B cell (primary cell): ENCODE results near the gene FASTK. TPM values are rescaled to one million over a fixed set of nuclear protein-coding genes. Genes with fewer than 3 reads are reported as not detected.

Experiments used
- ATAC-seq: fragments of 200-7000 bp; cut with Tn5 transposase; one replicate; pipeline ENCODE4 v1.10.0; 2021; ENCODE audit warnings: low read depth, mild to moderate bottlenecking, moderate number of reproducible peaks, moderate library complexity
- CTCF ChIA-PET: fragments of 350-600 bp; sonication (Branson Sonifier 250); formaldehyde crosslinking; loops from one replicate; lab custom pipeline; 2021; ENCODE audit warnings: antibody characterized with exemption, inconsistent platforms; lab: Charles Lee
- POLR2A ChIA-PET: fragments of 350-600 bp; sonication (Branson Sonifier 250); formaldehyde crosslinking; loops from one replicate; lab custom pipeline; 2021; ENCODE audit warnings: antibody characterized with exemption; lab: Charles Lee
- DNase-seq: peaks from one replicate; pipeline ENCODE4 v3.0.0; 2013
- H2AFZ ChIP-seq: 2 replicates; pipeline ENCODE4 v1.6.1; 2012; ENCODE audit warnings: mild to moderate bottlenecking, low read depth, low read length; ENCODE audit not compliant: insufficient read depth, poor library complexity, severe bottlenecking
- H3K27ac ChIP-seq, 2 donors: 1 replicate in 1 of 2; 2 replicates in 1 of 2; pipeline ENCODE4 v1.5.1; 2012 to 2013; ENCODE audit warnings: low read length in 2 of 2, mild to moderate bottlenecking in 2 of 2, moderate library complexity in 1 of 2
- H3K27me3 ChIP-seq, 4 experiments: fragments of 200-600 bp in 1 of 4; sonication (generic) in 1 of 4; replicated peaks in 1 of 4; 1 replicate in 2 of 4; 2 replicates in 2 of 4; pipeline versions ENCODE4 v1.6.1 to v1.7.0; 2013 to 2016; ENCODE audit warnings: low read length in 3 of 4, mild to moderate bottlenecking in 2 of 4, mixed read lengths in 1 of 4, moderate library complexity in 1 of 4; ENCODE audit not compliant: insufficient read depth in 4 of 4, control insufficient read depth in 3 of 4; ENCODE audit errors: control extremely low read depth in 1 of 4
- H3K36me3 ChIP-seq, 2 experiments: replicated peaks in 1 of 2; 1 replicate in 1 of 2; 2 replicates in 1 of 2; pipeline versions ENCODE4 v1.6.1 to v1.7.1; 2013; ENCODE audit warnings: low read length in 1 of 2; ENCODE audit not compliant: insufficient read depth in 2 of 2, control insufficient read depth in 1 of 2; ENCODE audit errors: control extremely low read depth in 1 of 2, extremely low read depth in 1 of 2
- H3K4me1 ChIP-seq, 2 donors: fragments of 200-600 bp in 1 of 2; sonication (generic) in 1 of 2; 1 replicate in 1 of 2; 2 replicates in 1 of 2; pipeline versions ENCODE4 v1.5.1 to v1.6.1; 2013 to 2017; ENCODE audit warnings: low read length in 2 of 2; ENCODE audit not compliant: control insufficient read depth in 2 of 2, insufficient read depth in 2 of 2
- H3K4me2 ChIP-seq: replicated peaks from 2 replicates; pipeline ENCODE3; 2012; ENCODE audit warnings: mild to moderate bottlenecking, low read depth, low read length; ENCODE audit not compliant: poor library complexity, severe bottlenecking
- H3K4me3 ChIP-seq, 5 experiments: fragments of 200-600 bp in 1 of 5; sonication (generic) in 1 of 5; 1 replicate in 3 of 5; 2 replicates in 2 of 5; pipeline versions ENCODE4 v1.5.1 to v1.7.0; 2011 to 2016; ENCODE audit warnings: low read length in 4 of 5, mild to moderate bottlenecking in 4 of 5, low read depth in 2 of 5, control low read depth in 1 of 5, moderate library complexity in 1 of 5; ENCODE audit not compliant: insufficient read depth in 1 of 5; ENCODE audit errors: control extremely low read depth in 1 of 5, extremely low read depth in 1 of 5
- H3K79me2 ChIP-seq: fragments of 200-600 bp; sonication (generic); one replicate; pipeline ENCODE4 v1.6.0; 2016; ENCODE audit warnings: low read length; ENCODE audit not compliant: control insufficient read depth, insufficient read depth
- H3K9ac ChIP-seq: fragments of 200-600 bp; sonication (generic); 2 replicates; pipeline ENCODE4 v1.6.1; 2017; ENCODE audit warnings: mild to moderate bottlenecking, low read length, moderate library complexity
- H3K9me3 ChIP-seq, 3 donors: one replicate each; pipeline versions ENCODE4 v1.6.1 to v1.7.1; 2013; ENCODE audit warnings: low read length in 2 of 3; ENCODE audit not compliant: control insufficient read depth in 2 of 3, insufficient read depth in 1 of 3; ENCODE audit errors: control extremely low read depth in 1 of 3
- H4K20me1 ChIP-seq: 2 replicates; pipeline ENCODE4 v1.6.0; 2012; ENCODE audit warnings: mild to moderate bottlenecking, low read length; ENCODE audit not compliant: insufficient read depth, control insufficient read depth, poor library complexity, severe bottlenecking
- H3K27ac Mint-ChIP-seq: one replicate; pipeline ENCODE4 v1.8.0; 2021; ENCODE audit warnings: mixed read lengths
- H3K27me3 Mint-ChIP-seq: one replicate; pipeline ENCODE4 v1.8.0; 2021; ENCODE audit warnings: mixed read lengths
- H3K4me1 Mint-ChIP-seq: one replicate; pipeline ENCODE4 v1.8.0; 2021; ENCODE audit warnings: mixed read lengths
- H3K4me3 Mint-ChIP-seq: one replicate; pipeline ENCODE4 v1.8.0; 2021; ENCODE audit warnings: mixed read lengths
- H3K9me3 Mint-ChIP-seq: one replicate; pipeline ENCODE4 v1.8.0; 2022; ENCODE audit warnings: mixed read lengths; ENCODE audit not compliant: insufficient read depth
- EZH2 ChIP-seq: IDR thresholded peaks from 2 replicates; pipeline ENCODE4 v1.6.1; 2012; ENCODE audit warnings: borderline replicate concordance, low read depth, mild to moderate bottlenecking, moderate library complexity, low read length; ENCODE audit not compliant: insufficient read depth, poor library complexity, severe bottlenecking
- WGBS: methylation state at CpG from one replicate; pipeline ENCODE4 v1.1.5; 2013; ENCODE audit warnings: missing lambda C conversion rate; ENCODE audit not compliant: insufficient coverage; 5-methylcytosine and 5-hydroxymethylcytosine counted together
- intact Hi-C: fragments of 100-400 bp; cut with micrococcal nuclease; formaldehyde crosslinking; loops from one replicate; pipeline ENCODE4 v1.10.0; 2022
- polyA plus RNA-seq: library from polyadenylated mRNA; depleted of rRNA; stranded (reverse); fragments of >200 nt; gene quantifications from 2 replicates; pipeline ENCODE4 v1.2.3, GENCODE V29; 2012
- total RNA-seq, 2 donors: library from RNA; stranded (reverse); fragments of 120-200 nt in 1 of 2; gene quantifications; 1 replicate in 1 of 2; 2 replicates in 1 of 2; pipeline versions ENCODE4 v1.2.3 to v1.2.4, GENCODE V29; 2013 to 2022
- TF ChIP-seq, protein P1 (sequence below): fragments of 200-600 bp; IDR thresholded peaks from one replicate; pipeline ENCODE4 v1.8.0; 2022; ENCODE audit warnings: antibody characterized with exemption, mild to moderate bottlenecking

Gene FASTK
- total and polyA plus RNA-seq, 2 donors (not counting 1 experiment from before 2014, with no cell fraction given) = 120 to 258 TPM

DNA sequence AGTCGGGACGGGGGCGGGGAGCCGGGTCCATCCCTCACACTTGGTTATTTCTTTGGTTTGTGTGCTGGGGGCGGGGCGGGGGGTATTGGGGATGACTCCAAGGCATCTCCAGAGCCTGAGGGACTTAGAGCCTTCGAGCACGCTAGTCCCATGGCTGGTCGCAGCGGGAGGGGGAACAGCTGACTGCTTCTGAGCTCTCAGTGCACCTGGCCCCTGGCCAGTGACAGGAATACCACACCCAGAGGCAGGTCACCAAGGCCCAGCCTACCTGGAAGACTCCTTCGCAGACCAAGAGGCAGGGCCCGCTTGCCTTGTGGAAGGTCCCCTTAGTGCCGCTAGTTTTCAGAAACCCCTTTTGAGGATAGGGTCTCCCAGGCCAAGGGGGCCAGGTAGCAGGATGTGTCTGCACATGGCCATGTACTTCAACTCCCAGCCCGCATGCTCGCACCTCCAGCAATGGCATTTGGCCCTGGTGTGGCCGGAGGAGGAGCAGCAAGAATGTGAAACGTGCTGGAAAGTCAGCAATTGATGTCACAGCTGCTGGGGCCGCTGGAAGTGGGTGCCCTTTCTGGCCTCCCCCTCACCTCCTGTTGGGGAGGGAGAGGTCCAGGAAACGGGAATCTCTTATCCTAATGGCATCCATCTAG, 46.0 kb upstream of the FASTK start:
- H3K79me2 ChIP-seq = no peaks in the 10 kb centered on the region
- peaks cover 3% of the 10 kb centered on the region for H3K27me3 Mint-ChIP-seq
- DNase-seq (no peak), ATAC-seq (no peak)
- intact Hi-C loops = no loop called here
- WGBS = 90% methylated on average over 11 of the region's 19 CpGs
- H3K27me3 ChIP-seq = no peaks in the 10 kb centered on the region
- ChIA-PET CTCF (interaction anchor here (1.2 to 1.4 kb wide), 2 partner anchors 10 to 13 kb away, joined by 3 read pairs; no protein-coding TSS in a partner anchor), POLR2A (no interaction called here)
- H3K4me3 ChIP-seq = no peak overlapping the region
- no peak overlapping the region for H3K4me2 ChIP-seq
- H3K27ac ChIP-seq = no peak overlapping the region
- no peaks in the 10 kb centered on the region for H3K9me3 ChIP-seq
- no peak overlapping the region for H3K4me3 Mint-ChIP-seq
- H3K4me1 ChIP-seq = peaks cover 0 to 6% of the 10 kb centered on the region in 2 donors
- peaks cover 3% of the 10 kb centered on the region for H3K4me1 Mint-ChIP-seq
- H2AFZ ChIP-seq = no peak overlapping the region
- no peaks in the 10 kb centered on the region for H3K36me3 ChIP-seq
- no peaks in the 10 kb centered on the region for H4K20me1 ChIP-seq
- no peaks in the 10 kb centered on the region for H3K9me3 Mint-ChIP-seq
- TF ChIP-seq, protein P1, sequence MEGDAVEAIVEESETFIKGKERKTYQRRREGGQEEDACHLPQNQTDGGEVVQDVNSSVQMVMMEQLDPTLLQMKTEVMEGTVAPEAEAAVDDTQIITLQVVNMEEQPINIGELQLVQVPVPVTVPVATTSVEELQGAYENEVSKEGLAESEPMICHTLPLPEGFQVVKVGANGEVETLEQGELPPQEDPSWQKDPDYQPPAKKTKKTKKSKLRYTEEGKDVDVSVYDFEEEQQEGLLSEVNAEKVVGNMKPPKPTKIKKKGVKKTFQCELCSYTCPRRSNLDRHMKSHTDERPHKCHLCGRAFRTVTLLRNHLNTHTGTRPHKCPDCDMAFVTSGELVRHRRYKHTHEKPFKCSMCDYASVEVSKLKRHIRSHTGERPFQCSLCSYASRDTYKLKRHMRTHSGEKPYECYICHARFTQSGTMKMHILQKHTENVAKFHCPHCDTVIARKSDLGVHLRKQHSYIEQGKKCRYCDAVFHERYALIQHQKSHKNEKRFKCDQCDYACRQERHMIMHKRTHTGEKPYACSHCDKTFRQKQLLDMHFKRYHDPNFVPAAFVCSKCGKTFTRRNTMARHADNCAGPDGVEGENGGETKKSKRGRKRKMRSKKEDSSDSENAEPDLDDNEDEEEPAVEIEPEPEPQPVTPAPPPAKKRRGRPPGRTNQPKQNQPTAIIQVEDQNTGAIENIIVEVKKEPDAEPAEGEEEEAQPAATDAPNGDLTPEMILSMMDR = no peak
- no peak for TF ChIP-seq EZH2
- H3K27ac Mint-ChIP-seq = no peak overlapping the region
- H3K9ac ChIP-seq = no peak overlapping the region

DNA sequence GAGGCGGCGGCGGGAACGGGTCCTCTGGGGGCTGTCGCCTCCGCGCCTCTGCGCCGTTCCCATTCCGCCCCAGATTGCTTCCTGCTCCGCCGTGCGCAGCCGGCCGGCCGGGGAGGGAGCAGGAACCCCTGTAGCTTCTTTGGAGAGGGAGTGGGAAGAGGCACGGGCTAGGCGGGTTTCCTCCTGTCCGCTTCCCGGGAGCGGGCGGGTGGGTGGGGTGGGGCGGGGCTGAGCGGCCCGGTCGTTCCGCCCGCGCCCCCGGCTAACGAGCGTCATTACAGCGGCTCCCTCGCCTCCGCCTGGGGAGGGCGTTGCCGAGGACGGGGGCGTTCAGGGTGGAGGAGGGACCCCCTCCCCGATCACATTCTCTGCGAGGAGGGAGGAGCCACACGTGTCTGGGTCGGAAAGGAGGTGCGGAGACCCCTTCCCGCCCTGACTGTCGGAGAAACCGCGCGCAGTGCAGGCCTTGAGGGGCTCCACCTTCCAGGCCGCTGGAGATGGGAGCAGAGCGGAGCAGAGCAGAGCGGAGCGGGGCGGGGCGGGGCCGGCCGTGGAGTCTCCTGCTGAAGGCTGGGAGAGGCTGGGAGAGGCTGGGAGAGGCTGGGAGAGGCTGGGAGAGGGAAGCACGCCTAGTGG, 45.4 kb upstream of the FASTK start:
- peaks cover 0 to 6% of the 10 kb centered on the region in 2 donors for H3K4me1 ChIP-seq
- no peaks in the 10 kb centered on the region for H4K20me1 ChIP-seq
- DNase-seq (no peak), ATAC-seq (no peak)
- no peak for TF ChIP-seq EZH2
- TF ChIP-seq, protein P1 = no peak
- no peak overlapping the region for H3K27ac ChIP-seq
- H3K27me3 Mint-ChIP-seq = peaks cover 3% of the 10 kb centered on the region
- no peak overlapping the region for H3K9ac ChIP-seq
- no peaks in the 10 kb centered on the region for H3K36me3 ChIP-seq
- H3K4me3 ChIP-seq = no peak overlapping the region
- H2AFZ ChIP-seq = no peak overlapping the region
- H3K4me1 Mint-ChIP-seq = peaks cover 3% of the 10 kb centered on the region
- intact Hi-C loops = no loop called here
- 94% methylated on average over 47 of the region's 58 CpGs for WGBS
- H3K9me3 Mint-ChIP-seq = no peaks in the 10 kb centered on the region
- H3K9me3 ChIP-seq = no peaks in the 10 kb centered on the region
- H3K79me2 ChIP-seq = no peaks in the 10 kb centered on the region
- ChIA-PET CTCF (no interaction called here), POLR2A (no interaction called here)
- no peaks in the 10 kb centered on the region for H3K27me3 ChIP-seq
- H3K4me2 ChIP-seq = no peak overlapping the region
- H3K4me3 Mint-ChIP-seq = no peak overlapping the region
- no peak overlapping the region for H3K27ac Mint-ChIP-seq
